RWPE2 (cell line): ENCODE results near the gene IP6K3.

Experiments used
- ATAC-seq: fragments of 200-7000 bp; cut with Tn5 transposase; 3 replicates; pipeline ENCODE4 v1.9.1; 2021; ENCODE audit warnings: low read depth
- DNase-seq: peaks from one replicate; pipeline ENCODE4 v3.0.0-alpha.2; 2020; ENCODE audit warnings: low spot score
- H3K27ac ChIP-seq: fragments of 450-650 bp; 2 replicates; pipeline ENCODE4 v1.5.1; 2017; ENCODE audit warnings: mild to moderate bottlenecking; ENCODE audit not compliant: poor library complexity, severe bottlenecking
- H3K27me3 ChIP-seq: fragments of 250-450 bp; sonication (Bioruptor Pico); 2 replicates; pipeline ENCODE4 v1.5.1; 2021; ENCODE audit warnings: mild to moderate bottlenecking, moderate library complexity; ENCODE audit not compliant: insufficient read depth, poor library complexity, severe bottlenecking
- H3K36me3 ChIP-seq: fragments of 250-450 bp; sonication (Bioruptor Pico); 2 replicates; pipeline ENCODE4 v1.5.1; 2020; ENCODE audit warnings: low read depth, mild to moderate bottlenecking, moderate library complexity
- H3K4me1 ChIP-seq: fragments of 250-450 bp; sonication (Bioruptor Pico); 2 replicates; pipeline ENCODE4 v1.5.1; 2021; ENCODE audit warnings: mild to moderate bottlenecking, moderate library complexity; ENCODE audit not compliant: insufficient read depth, poor library complexity, severe bottlenecking
- H3K4me3 ChIP-seq: fragments of 250-450 bp; sonication (Bioruptor Pico); 2 replicates; pipeline ENCODE4 v1.5.1; 2021; ENCODE audit warnings: mild to moderate bottlenecking, moderate library complexity; ENCODE audit not compliant: severe bottlenecking
- H3K9me3 ChIP-seq: fragments of 250-450 bp; sonication (Bioruptor Pico); 2 replicates; pipeline ENCODE4 v1.5.1; 2021; ENCODE audit warnings: mild to moderate bottlenecking, moderate library complexity; ENCODE audit not compliant: severe bottlenecking
- TF ChIP-seq, protein P1 (sequence below): fragments of 450-650 bp; IDR thresholded peaks from one replicate; pipeline ENCODE4 v1.5.1; 2017; ENCODE audit warnings: mild to moderate bottlenecking, moderate library complexity; ENCODE audit not compliant: poor library complexity, severe bottlenecking

IP6K3 gene

GRCh38 chr6:33711140-33712129 is 35.3 kb downstream of the IP6K3 start, which contains the start of gene UQCC2:
Gene UQCC2 (minus strand): TSS chr6:33711700. CDS start chr6:33711686, 14 bp downstream.
- peak; percentile 97 for DNase-seq
- peak within 1 kb of the TSS; percentile 70 for H3K4me3 ChIP-seq
- no peaks in the 10 kb centered on the region for H3K9me3 ChIP-seq
- TF ChIP-seq, protein P1, sequence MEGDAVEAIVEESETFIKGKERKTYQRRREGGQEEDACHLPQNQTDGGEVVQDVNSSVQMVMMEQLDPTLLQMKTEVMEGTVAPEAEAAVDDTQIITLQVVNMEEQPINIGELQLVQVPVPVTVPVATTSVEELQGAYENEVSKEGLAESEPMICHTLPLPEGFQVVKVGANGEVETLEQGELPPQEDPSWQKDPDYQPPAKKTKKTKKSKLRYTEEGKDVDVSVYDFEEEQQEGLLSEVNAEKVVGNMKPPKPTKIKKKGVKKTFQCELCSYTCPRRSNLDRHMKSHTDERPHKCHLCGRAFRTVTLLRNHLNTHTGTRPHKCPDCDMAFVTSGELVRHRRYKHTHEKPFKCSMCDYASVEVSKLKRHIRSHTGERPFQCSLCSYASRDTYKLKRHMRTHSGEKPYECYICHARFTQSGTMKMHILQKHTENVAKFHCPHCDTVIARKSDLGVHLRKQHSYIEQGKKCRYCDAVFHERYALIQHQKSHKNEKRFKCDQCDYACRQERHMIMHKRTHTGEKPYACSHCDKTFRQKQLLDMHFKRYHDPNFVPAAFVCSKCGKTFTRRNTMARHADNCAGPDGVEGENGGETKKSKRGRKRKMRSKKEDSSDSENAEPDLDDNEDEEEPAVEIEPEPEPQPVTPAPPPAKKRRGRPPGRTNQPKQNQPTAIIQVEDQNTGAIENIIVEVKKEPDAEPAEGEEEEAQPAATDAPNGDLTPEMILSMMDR: peak; percentile 89
- H3K4me1 ChIP-seq: peaks cover 6% of the 10 kb centered on the region
- H3K36me3 ChIP-seq: peaks cover 41% of the 10 kb centered on the region
- no peaks in the 10 kb centered on the region for H3K27me3 ChIP-seq
- peak; percentile 92 for ATAC-seq
- H3K27ac ChIP-seq: peak within 1 kb of the TSS; percentile 74

DNA sequence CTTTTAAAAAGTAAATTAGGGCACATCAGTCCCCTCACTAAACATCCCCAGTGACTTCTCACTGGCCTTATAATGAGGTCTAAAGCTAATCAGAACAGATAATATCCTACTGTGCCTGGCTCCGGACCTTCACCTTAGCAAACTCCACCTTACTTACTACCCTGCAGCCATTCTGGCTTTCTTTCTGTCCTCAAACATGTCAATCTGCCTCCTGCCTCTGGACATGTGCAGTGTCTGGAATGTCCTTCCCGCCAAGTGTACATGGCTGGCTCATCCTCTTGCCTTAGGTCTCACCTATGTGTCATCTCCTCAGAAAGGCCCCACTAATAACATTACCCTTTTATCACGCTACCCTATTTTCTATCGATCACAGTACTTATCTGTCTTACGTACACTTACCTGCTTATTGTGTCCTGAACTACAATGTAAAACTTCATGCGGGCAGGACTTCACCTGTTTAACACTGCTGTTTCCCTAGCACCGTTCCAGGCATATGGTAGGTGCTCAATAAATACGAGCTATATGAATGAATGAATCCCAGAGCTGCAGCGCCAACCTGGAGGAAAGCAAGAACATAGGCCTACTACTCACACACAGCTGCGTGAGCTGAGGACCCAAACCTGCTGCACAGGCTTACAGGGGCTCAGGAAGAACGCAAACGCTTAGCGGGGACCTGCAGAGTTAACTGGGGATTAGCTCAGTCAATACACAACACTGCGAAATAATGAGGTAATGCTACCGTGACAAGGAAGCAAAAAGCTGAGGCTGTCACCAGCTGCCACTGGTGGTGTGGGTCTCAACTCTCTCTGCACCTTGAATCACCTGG is 36.2 kb downstream of the IP6K3 start:
- Histone ChIP-seq H3K27me3 (no peaks in the 10 kb centered on the region), H3K4me1 (peaks cover 3% of the 10 kb centered on the region), H3K27ac (peak overlapping the region; percentile 74), H3K36me3 (peaks cover 41% of the 10 kb centered on the region), H3K9me3 (no peaks in the 10 kb centered on the region), H3K4me3 (peak overlapping the region; percentile 70)
- ATAC-seq: no peak
- no peak for DNase-seq
- TF ChIP-seq, protein P1: no peak

DNA sequence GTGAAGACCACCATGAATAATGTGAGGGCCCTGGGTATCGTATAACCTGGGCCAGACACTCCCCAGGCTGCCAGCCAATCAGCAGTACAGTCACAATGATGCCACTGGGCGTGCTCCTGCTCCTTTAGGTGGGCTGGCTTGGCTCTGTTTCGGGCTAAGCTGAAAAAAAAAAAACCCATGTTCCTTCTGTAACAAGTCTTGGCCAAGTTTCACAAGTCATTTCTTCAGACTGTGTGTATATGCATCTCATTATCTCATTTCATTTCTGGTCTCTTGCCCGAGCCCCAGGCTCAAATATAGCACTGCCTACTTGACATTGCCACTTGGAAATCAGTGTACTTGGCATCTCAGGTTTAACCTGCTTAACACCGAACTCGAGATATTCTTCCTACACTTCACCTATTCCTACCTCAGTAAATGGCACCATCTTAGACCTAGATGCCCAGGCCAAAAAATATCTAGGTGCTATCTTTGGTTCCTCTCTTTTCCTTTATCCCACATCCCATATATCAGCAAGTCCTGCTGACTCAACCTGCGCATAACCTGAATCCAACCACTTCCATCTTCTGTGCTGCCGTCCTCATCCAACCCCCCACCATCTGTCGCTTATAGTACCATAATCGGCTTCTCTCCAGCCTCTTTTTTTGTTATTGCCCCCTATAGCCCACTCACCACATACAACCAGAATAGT is 37.0 kb downstream of the IP6K3 start:
- peaks cover 41% of the 10 kb centered on the region for H3K36me3 ChIP-seq

GRCh38 chr6:33708516-33709204 is 38.0 kb downstream of the IP6K3 start:
- H3K4me1 ChIP-seq: peaks cover 3% of the 10 kb centered on the region
- H3K4me3 ChIP-seq: no peak overlapping the region
- DNase-seq: no peak
- no peak for ATAC-seq
- TF ChIP-seq, protein P1: no peak
- no peak overlapping the region for H3K27ac ChIP-seq
- no peaks in the 10 kb centered on the region for H3K27me3 ChIP-seq
- peaks cover 46% of the 10 kb centered on the region for H3K36me3 ChIP-seq
- H3K9me3 ChIP-seq: no peaks in the 10 kb centered on the region

More for the DNA sequence above, 37.0 kb downstream of the IP6K3 start:
- TF ChIP-seq, protein P1: no peak
- Histone ChIP-seq H3K27ac (no peak overlapping the region), H3K4me3 (no peak overlapping the region), H3K27me3 (no peaks in the 10 kb centered on the region), H3K4me1 (peaks cover 3% of the 10 kb centered on the region), H3K9me3 (no peaks in the 10 kb centered on the region)
- DNase-seq: no peak
- no peak for ATAC-seq
